HepG2 (cell line): Measurements from ENCODE around the gene PSMD3. TPM values are rescaled to one million over a fixed set of nuclear protein-coding genes. Genes with fewer than 3 reads are reported as not detected.
A peak's percentile ranks its signal among the peaks of the same experiment; 100 is the strongest.

Experiments
- ATAC-seq: fragments of 200-7000 bp; cut with Tn5 transposase; 3 replicates; pipeline ENCODE4 v1.9.1; 2020; ENCODE audit warnings: mild to moderate bottlenecking, moderate library complexity
- BruUV-seq: library from RNA; stranded (reverse); fragments of 400-500 nt; replicated peaks from 2 replicates; lab custom pipeline; 2021; lab: Mats Ljungman, UMichigan
- CTCF ChIA-PET: fragments of 300-600 bp; formaldehyde crosslinking; extraction: SDS; loops from one replicate; lab custom pipeline; 2021; ENCODE audit warnings: low total read pairs, inconsistent platforms, low intra/inter-chr PET ratio; lab: Yijun Ruan, JAX
- POLR2A ChIA-PET: fragments of 350-600 bp; sonication (Branson Sonifier 250); formaldehyde crosslinking; loops from one replicate; lab custom pipeline; 2020; ENCODE audit warnings: antibody characterized with exemption, inconsistent platforms; lab: Yijun Ruan, JAX
- DNase-seq: peaks from one replicate; pipeline ENCODE4 v3.0.0-alpha.2; 2015; ENCODE audit warnings: low spot score
- FAIRE-seq: peaks from 3 replicates; lab custom pipeline; 2011; peaks lifted over from hg19 to GRCh38; lab: Jason Lieb, UNC
- H2AFZ ChIP-seq: one replicate; pipeline ENCODE4 v1.6.1; 2011; ENCODE audit warnings: low read length, inconsistent platforms
- H3K27ac ChIP-seq: fragments of 300-600 bp; 3 replicates; pipeline ENCODE4 v1.8.0; 2011; ENCODE audit warnings: mixed run types, mild to moderate bottlenecking, mixed read lengths, low read length, inconsistent platforms; ENCODE audit not compliant: insufficient read depth; ENCODE audit errors: extremely low read length
- H3K27me3 ChIP-seq, 2 experiments: fragments of 200-600 bp in 1 of 2; 2 replicates in 1 of 2; 3 replicates in 1 of 2; pipeline versions ENCODE4 v1.6.0 to v1.8.0; 2011; ENCODE audit warnings: low read length in 2 of 2, mild to moderate bottlenecking in 2 of 2, moderate library complexity in 2 of 2, inconsistent platforms in 1 of 2; ENCODE audit not compliant: insufficient read depth in 2 of 2, control insufficient read depth in 1 of 2
- H3K36me3 ChIP-seq, 2 experiments: fragments of 200-600 bp in 1 of 2; replicated peaks in 1 of 2; 2 replicates in 1 of 2; 3 replicates in 1 of 2; pipeline versions ENCODE4 v1.5.1 to v1.8.0; 2011; ENCODE audit warnings: low read length in 2 of 2, inconsistent platforms in 1 of 2; ENCODE audit not compliant: insufficient read depth in 2 of 2, control insufficient read depth in 1 of 2
- H3K4me1 ChIP-seq: 2 replicates; pipeline ENCODE4 v1.5.1; 2012; ENCODE audit warnings: low read length, inconsistent platforms; ENCODE audit not compliant: insufficient read depth
- H3K4me2 ChIP-seq: 2 replicates; pipeline ENCODE4 v1.6.0; 2011; ENCODE audit warnings: low read depth, low read length, inconsistent platforms
- H3K4me3 ChIP-seq, 3 experiments: fragments of 200-600 bp in 1 of 3; sonication (generic), shearing (Covaris generic) in 1 of 3; replicated peaks in 1 of 3; 2 replicates each; pipeline ENCODE4 v1.5.1; 2011 to 2016; ENCODE audit warnings: low read length in 3 of 3, inconsistent platforms in 2 of 3, low read depth in 2 of 3, mild to moderate bottlenecking in 2 of 3, control low read depth in 1 of 3, mixed read lengths in 1 of 3; ENCODE audit not compliant: insufficient read depth in 1 of 3
- H3K79me2 ChIP-seq: one replicate; pipeline ENCODE4 v1.6.1; 2011; ENCODE audit warnings: low read length, inconsistent platforms; ENCODE audit not compliant: insufficient read depth
- H3K9ac ChIP-seq: 2 replicates; pipeline ENCODE4 v1.6.0; 2011; ENCODE audit warnings: mild to moderate bottlenecking, low read depth, low read length, inconsistent platforms; ENCODE audit not compliant: insufficient read depth
- H3K9me3 ChIP-seq: 2 replicates; pipeline ENCODE4 v1.5.1; 2012; ENCODE audit warnings: mild to moderate bottlenecking, low read length
- H4K20me1 ChIP-seq: 2 replicates; pipeline ENCODE4 v1.6.0; 2011; ENCODE audit warnings: inconsistent platforms, mild to moderate bottlenecking, low read length, moderate library complexity; ENCODE audit not compliant: insufficient read depth
- EHMT2 ChIP-seq: fragments of 200-600 bp; sonication (generic); IDR thresholded peaks from 2 replicates; pipeline ENCODE4 v1.7.0; 2017; ENCODE audit warnings: antibody characterized with exemption, low read depth, low read length, borderline replicate concordance
- GABPA ChIP-seq, 2 experiments: IDR thresholded peaks; 2 replicates each; pipeline ENCODE4 v1.6.1; 2011 to 2016; ENCODE audit warnings: low read depth in 2 of 2, low read length in 1 of 2, missing biosample characterization in 1 of 2, missing genetic modification characterization in 1 of 2
- HNF4A ChIP-seq: sonication (generic); formaldehyde crosslinking; IDR thresholded peaks from 2 replicates; pipeline ENCODE4 v1.4.0; 2020; ENCODE audit warnings: missing genetic modification reagents
- IKZF5 ChIP-seq: IDR thresholded peaks from 2 replicates; pipeline ENCODE4 v1.6.1; 2018; ENCODE audit warnings: missing genetic modification reagents, mild to moderate bottlenecking, missing compliant biosample characterization
- LRRFIP1 ChIP-seq: sonication (generic); formaldehyde crosslinking; conservative IDR thresholded peaks from 2 replicates; pipeline ENCODE4 v1.4.0; 2020; ENCODE audit warnings: missing genetic modification reagents
- NFATC3 ChIP-seq: sonication (generic); formaldehyde crosslinking; IDR thresholded peaks from 2 replicates; pipeline ENCODE4 v1.5.1; 2020; ENCODE audit warnings: mild to moderate bottlenecking, missing genetic modification reagents
- RARA ChIP-seq: IDR thresholded peaks from 2 replicates; pipeline ENCODE4 v1.6.1; 2016; ENCODE audit warnings: missing genetic modification reagents, missing compliant biosample characterization
- SIN3A ChIP-seq: IDR thresholded peaks from 2 replicates; pipeline ENCODE4 v1.6.1; 2011; ENCODE audit warnings: low read depth, mild to moderate bottlenecking, control low read depth, low read length, borderline replicate concordance
- ZNF207 ChIP-seq: fragments of 450-650 bp; IDR thresholded peaks from 2 replicates; pipeline ENCODE4 v1.6.1; 2016; ENCODE audit warnings: antibody characterized with exemption, borderline replicate concordance
- ZNF331 ChIP-seq: sonication (generic); formaldehyde crosslinking; IDR thresholded peaks from 2 replicates; pipeline ENCODE4 v1.4.0; 2020; ENCODE audit warnings: missing genetic modification reagents
- ZNF484 ChIP-seq: sonication (generic); formaldehyde crosslinking; IDR thresholded peaks from 2 replicates; pipeline ENCODE4 v1.5.1; 2020; ENCODE audit warnings: mild to moderate bottlenecking, low read depth, missing genetic modification reagents, borderline replicate concordance
- WGBS: methylation state at CpG from one replicate; pipeline ENCODE4 v1.1.6; 2017; ENCODE audit warnings: low lambda C conversion rate; 5-methylcytosine and 5-hydroxymethylcytosine counted together
- in situ Hi-C: cut with HindIII; loops from 2 replicates; pipeline ENCODE4 v1.10.0; 2017; ENCODE audit warnings: low pct_unique_long_range_greater_than_20kb; ENCODE audit not compliant: extremely low pct_ligation_motif_present
- intact Hi-C: fragments of 100-400 bp; cut with micrococcal nuclease; formaldehyde crosslinking; loops from one replicate; pipeline ENCODE4 v1.10.0; 2022; ENCODE audit not compliant: unreplicated experiment
- polyA plus RNA-seq, 8 experiments: library from polyadenylated mRNA; depleted of rRNA in 3 of 8; stranded (reverse) in 7 of 8; unstranded in 1 of 8; fragments of >200 nt; fragmentation: Illumina TruSeq in 4 of 8; extraction: Trizol in 4 of 8; gene quantifications; 2 replicates each; pipeline versions ENCODE4 v1.2.1 to v1.2.3, GENCODE V29; 2011 to 2016; ENCODE audit warnings: low read depth in 4 of 8, missing spikeins in 1 of 8, mixed read lengths in 1 of 8; ENCODE audit not compliant: insufficient read depth in 1 of 8
- total RNA-seq, 5 experiments: library from RNA; depleted of rRNA; stranded (reverse); fragments of >200 nt; fragmentation: Illumina TruSeq; extraction: Trizol; gene quantifications; 2 replicates each; pipeline ENCODE4 v1.2.3, GENCODE V29; 2016; ENCODE audit warnings: low read depth in 1 of 5

The PSMD3 gene
- total and polyA plus RNA-seq, 2 of the 13 experiments (the other 11 are each of a cell fraction or from before 2014, with no cell fraction given) = 97.4 to 146 TPM

GRCh38 chr17:40015005-40015997, 34.7 kb downstream of the PSMD3 start, which contains the start of gene CSF3:
TSS of gene CSF3 (plus strand) at chr17:40015440. CDS start at chr17:40015475, 35 bp downstream.
- ChIA-PET POLR2A (interaction anchor here (0.5 to 2.6 kb wide), 9 partner anchors 22 to 125 kb away, joined by 3 to 14 read pairs (median 6); partner anchors contain the start of genes CASC3, MED24 and NR1D1), CTCF (interaction anchor here (1.9 to 3.6 kb wide), 2 partner anchors 12 to 176 kb away, joined by 10 to 56 read pairs; no protein-coding TSS in a partner anchor)
- peaks cover 34% of the 10 kb centered on the region for H3K4me1 ChIP-seq
- H3K4me3 ChIP-seq = peak within 1 kb of the TSS; percentile 24 to 70 (median 25); a peak in 5 of 6 replicates
- 19% methylated on average over 19 of the region's 20 CpGs for WGBS
- ATAC-seq (peak; percentile 65), FAIRE-seq (peak; percentile 57), DNase-seq (peak; percentile 51)
- H3K79me2 ChIP-seq = no peaks in the 10 kb centered on the region
- in situ Hi-C loops (loop anchor here (10.0 kb wide), 1 partner anchor 270 kb away; the partner anchor contains the start of gene CDC6), intact Hi-C loops (loop anchor here (2.0 kb wide), 1 partner anchor 60 kb away; no protein-coding TSS in a partner anchor)
- no TSS peak for BruUV-seq
- no peak within 1 kb of the TSS for H3K27ac ChIP-seq
- peak within 1 kb of the TSS; percentile 85 for H3K4me2 ChIP-seq
- H3K27me3 ChIP-seq = no peaks in the 10 kb centered on the region
- H3K9me3 ChIP-seq = no peaks in the 10 kb centered on the region
- no peak within 1 kb of the TSS for H2AFZ ChIP-seq
- no peaks in the 10 kb centered on the region for H4K20me1 ChIP-seq
- peaks cover 6 to 8% of the 10 kb centered on the region in 2 experiments; a peak in 3 of 5 replicates for H3K36me3 ChIP-seq
- no peak within 1 kb of the TSS; the same call in 1 of the 2 replicates for H3K9ac ChIP-seq
- TF ChIP-seq SIN3A (peak; percentile 34; the same call in 1 of the 2 replicates), GABPA (IDR thresholded peaks at IDR 0.05; ENCODE audit: low read depth, low read length) (no peak), GABPA (CRISPR knock-in tag; IDR thresholded peaks at IDR 0.05; ENCODE audit: low read depth) (no peak), LRRFIP1 (no peak), ZNF484 (CRISPR knock-in tag) (no peak), EHMT2 (no peak), ZNF331 (0 out of 2 replicates have a peak, but pooled peaks have one; percentile 50), RARA (peak; percentile 28; the same call in 1 of the 2 replicates), NFATC3 (CRISPR knock-in tag) (0 out of 2 replicates have a peak, but pooled peaks have one; percentile 18), HNF4A (CRISPR knock-in tag) (0 out of 2 replicates have a peak, but pooled peaks have one; percentile 2), IKZF5 (CRISPR knock-in tag) (0 out of 2 replicates have a peak, but pooled peaks have one; percentile 5), ZNF207 (no peak)
